Measurements from ENCODE around the gene KCTD15. TPM values are rescaled to one million over a fixed set of nuclear protein-coding genes. Genes with fewer than 3 reads are reported as not detected.
"Not testable (repeated sequence)": the region's sequence is repeated elsewhere in the genome, so short reads cannot be mapped to it uniquely, and the experiment has no call there.

KCTD15 gene
- total and polyA plus RNA-seq, 2 experiments from 2014 or later = 17.1 to 161 TPM

DNA sequence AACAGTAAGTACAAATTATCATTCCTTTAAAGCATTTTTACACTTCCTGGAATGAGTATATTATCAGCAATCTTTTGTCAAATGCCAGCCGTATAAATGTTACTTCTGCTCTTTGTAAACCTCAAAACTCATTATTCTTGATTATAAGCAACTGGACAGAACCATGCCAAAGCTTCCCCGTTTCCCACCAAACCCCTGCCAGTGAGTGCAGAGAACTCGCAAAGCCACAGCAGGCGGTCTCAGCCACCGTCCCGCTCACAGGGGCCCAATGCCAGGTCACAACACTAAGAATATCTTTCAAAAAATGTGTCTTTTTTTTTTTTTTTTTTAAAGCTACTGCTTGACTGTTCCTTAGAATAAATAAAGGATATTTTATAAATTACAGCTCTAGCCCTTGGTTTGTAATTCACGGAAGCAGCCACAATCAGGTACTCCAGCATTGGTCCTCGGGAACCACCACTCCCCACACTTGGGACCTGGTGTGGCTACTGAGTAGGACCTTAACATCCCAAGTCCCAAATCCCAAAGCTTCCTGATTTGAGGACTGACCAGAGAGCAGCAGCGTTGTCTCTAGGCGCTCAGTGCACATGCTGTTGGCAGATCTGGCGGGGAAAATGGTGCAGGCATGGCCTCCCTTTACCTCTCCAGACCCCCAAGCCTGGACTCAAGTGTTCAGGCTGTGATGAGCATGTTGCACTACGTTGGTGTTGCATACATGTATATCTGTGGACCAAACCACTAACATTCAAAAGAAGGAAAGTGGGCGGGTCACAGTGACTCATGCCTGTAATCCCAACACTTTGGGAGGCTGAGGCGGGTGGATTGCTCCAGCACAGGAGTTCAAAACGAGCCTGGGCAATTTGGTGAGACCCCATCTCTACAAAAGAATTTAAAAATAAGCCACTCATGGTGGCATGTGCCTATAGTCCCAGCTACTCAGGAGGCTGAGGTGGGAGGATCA, 19.0 kb downstream of the KCTD15 start:
- no peak overlapping the region for H3K4me3 ChIP-seq
- H3K4me1 ChIP-seq (ENCODE audit: low read depth) = no peaks in the 10 kb centered on the region
- no peak overlapping the region for H3K27ac ChIP-seq
- no peaks in the 10 kb centered on the region for H3K9me3 ChIP-seq (ENCODE audit: low read depth)
- peaks cover 18% of the 10 kb centered on the region for H3K36me3 ChIP-seq
- no peaks in the 10 kb centered on the region for H3K27me3 ChIP-seq
- DNase-seq (ENCODE audit: low read depth in 1 of 2, low spot score in 1 of 2) = peak in 1 of 2 donors; percentile 59
- TF ChIP-seq, protein P1, sequence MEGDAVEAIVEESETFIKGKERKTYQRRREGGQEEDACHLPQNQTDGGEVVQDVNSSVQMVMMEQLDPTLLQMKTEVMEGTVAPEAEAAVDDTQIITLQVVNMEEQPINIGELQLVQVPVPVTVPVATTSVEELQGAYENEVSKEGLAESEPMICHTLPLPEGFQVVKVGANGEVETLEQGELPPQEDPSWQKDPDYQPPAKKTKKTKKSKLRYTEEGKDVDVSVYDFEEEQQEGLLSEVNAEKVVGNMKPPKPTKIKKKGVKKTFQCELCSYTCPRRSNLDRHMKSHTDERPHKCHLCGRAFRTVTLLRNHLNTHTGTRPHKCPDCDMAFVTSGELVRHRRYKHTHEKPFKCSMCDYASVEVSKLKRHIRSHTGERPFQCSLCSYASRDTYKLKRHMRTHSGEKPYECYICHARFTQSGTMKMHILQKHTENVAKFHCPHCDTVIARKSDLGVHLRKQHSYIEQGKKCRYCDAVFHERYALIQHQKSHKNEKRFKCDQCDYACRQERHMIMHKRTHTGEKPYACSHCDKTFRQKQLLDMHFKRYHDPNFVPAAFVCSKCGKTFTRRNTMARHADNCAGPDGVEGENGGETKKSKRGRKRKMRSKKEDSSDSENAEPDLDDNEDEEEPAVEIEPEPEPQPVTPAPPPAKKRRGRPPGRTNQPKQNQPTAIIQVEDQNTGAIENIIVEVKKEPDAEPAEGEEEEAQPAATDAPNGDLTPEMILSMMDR (IDR thresholded peaks at IDR 0.05; ENCODE audit: low read depth, low read length) = no peak

DNA sequence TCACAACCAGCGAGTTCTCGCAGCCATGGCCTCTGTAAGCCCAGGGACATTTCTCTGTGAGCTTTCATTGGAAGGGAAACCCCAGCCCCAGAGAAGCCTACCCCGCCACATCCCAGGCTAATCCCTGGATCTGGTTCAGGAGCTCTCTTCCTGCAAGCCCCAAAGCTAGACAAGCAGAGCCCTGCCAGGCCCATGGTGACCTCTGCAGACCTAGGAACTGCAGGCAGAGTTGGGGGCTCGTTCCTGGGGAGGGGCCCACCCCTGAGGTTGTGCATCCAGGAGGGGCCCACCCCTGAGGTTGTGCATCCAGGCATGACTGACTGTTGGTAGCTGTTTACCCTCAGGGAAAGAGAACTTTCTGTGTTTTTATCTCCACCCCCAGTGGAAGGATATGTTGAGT, 21.7 kb downstream of the KCTD15 start:
- Histone ChIP-seq H3K9me3 (ENCODE audit: low read depth) (no peaks in the 10 kb centered on the region), H3K4me3 (no peak overlapping the region), H3K27me3 (no peaks in the 10 kb centered on the region), H3K36me3 (peaks cover 1% of the 10 kb centered on the region), H3K27ac (no peak overlapping the region), H3K4me1 (ENCODE audit: low read depth) (no peaks in the 10 kb centered on the region)
- TF ChIP-seq, protein P1 (IDR thresholded peaks at IDR 0.05; ENCODE audit: low read depth, low read length) = no peak
- no peak for DNase-seq (ENCODE audit: low read depth in 1 of 2, low spot score in 1 of 2)

DNA sequence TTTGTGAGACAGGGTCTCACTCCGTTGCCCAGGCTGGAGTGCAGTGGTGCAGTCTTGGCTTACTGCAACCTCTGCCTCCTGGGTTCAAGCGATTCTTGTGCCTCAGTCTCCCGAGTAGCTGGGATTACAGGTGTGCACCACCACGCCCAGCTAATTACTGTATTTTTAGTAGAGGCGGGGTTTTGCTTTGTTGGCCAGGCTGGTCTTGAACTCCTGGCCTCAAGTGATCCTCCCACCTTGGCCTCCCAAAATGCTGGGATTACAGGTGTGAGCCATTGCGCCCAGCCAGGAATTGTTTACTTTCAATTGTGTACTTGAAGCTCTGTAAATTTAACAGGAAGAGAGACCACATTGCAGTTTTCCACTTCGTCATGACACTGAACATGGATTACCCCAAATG, 22.4 kb downstream of the KCTD15 start:
- H3K36me3 ChIP-seq; H3K27ac ChIP-seq; H3K4me1 ChIP-seq (ENCODE audit: low read depth); H3K27me3 ChIP-seq; H3K4me3 ChIP-seq; H3K9me3 ChIP-seq (ENCODE audit: low read depth); DNase-seq (ENCODE audit: low read depth in 1 of 2, low spot score in 1 of 2): not testable (repeated sequence)

DNA sequence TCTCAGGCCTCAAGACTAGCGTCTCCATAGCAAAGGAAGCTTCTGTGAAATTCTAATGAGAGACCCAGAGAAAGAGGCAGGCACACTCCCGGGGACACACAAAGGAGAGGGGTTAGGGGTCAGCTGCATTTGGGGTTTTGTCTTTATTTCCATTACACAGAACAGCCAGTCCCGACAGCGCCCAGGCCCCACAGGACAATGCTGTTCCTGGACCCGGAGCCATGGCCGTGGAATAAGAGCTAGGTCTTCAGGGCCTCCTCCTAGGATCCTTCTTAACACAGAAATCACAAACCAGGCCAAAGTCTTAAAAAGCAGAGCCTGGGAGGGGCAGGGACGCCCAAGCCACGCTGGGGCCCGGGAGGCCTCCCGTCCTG, 22.8 kb downstream of the KCTD15 start:
- TF ChIP-seq, protein P1 (IDR thresholded peaks at IDR 0.05; ENCODE audit: low read depth, low read length) = no peak
- Histone ChIP-seq H3K9me3 (ENCODE audit: low read depth) (no peaks in the 10 kb centered on the region), H3K4me1 (ENCODE audit: low read depth) (no peaks in the 10 kb centered on the region), H3K27ac (no peak overlapping the region), H3K27me3 (no peaks in the 10 kb centered on the region), H3K4me3 (peak overlapping the region; percentile 6), H3K36me3 (no peaks in the 10 kb centered on the region)
- DNase-seq (ENCODE audit: low read depth in 1 of 2, low spot score in 1 of 2) = no peak

DNA sequence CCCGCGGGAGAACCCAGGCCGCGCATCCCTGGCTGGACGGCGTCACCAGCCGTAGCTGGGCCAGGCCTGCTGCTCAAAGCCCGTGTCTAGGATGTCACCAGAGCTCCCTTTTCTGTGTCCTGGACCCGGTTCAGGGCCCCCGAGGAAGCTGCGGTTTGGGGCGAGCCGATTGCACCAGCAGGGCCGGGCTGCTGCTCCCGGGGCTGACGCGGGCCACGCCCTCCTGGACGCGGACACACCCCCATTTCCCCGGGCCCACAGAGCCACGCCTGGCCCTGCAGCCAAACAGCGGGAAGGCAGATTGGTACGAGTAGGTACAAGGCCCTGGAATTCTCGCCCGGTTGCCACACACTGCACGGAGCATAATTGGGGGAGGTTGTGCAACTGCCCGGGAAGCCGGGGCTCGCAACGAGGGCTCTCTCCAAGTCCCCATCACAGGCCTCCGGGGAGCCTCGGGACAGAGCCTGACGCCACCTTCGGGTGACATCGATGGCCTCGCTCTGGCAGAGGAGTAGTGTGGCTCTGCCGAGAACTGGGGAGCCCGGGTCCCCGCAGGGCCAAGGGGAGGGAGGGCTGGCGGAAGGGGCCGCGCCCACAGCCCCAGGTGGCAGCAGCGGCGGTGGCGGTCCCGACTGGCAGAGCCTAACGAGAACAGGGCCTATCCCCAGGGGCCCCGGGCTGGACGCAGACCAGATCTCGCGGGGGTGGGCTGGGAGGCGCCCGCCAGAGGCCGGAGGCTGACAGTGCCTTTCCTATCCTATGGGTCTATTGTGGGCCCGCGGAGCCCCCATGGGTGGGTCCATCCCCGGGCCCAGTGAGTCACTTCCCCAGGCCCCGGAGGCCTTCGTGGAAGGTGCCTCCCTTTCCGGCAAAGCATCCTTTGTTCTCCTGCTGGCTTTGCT, 23.5 kb downstream of the KCTD15 start:
- Histone ChIP-seq H3K4me1 (ENCODE audit: low read depth) (no peaks in the 10 kb centered on the region), H3K27me3 (no peaks in the 10 kb centered on the region), H3K27ac (no peak overlapping the region), H3K9me3 (ENCODE audit: low read depth) (no peaks in the 10 kb centered on the region), H3K4me3 (peak overlapping the region; percentile 6), H3K36me3 (no peaks in the 10 kb centered on the region)
- TF ChIP-seq, protein P1 (IDR thresholded peaks at IDR 0.05; ENCODE audit: low read depth, low read length) = no peak
- DNase-seq (ENCODE audit: low read depth in 1 of 2, low spot score in 1 of 2) = peak; percentile 63 to 91

Data from cardiac muscle cell (in vitro differentiated cells and primary cell).